ENCODE measurements around the gene IGF2BP2. TPM values are rescaled to one million over a fixed set of nuclear protein-coding genes. Genes with fewer than 3 reads are reported as not detected.

IGF2BP2 gene
- total and polyA plus RNA-seq, 8 donors = 4.0 to 303 (median 29.0) TPM

DNA sequence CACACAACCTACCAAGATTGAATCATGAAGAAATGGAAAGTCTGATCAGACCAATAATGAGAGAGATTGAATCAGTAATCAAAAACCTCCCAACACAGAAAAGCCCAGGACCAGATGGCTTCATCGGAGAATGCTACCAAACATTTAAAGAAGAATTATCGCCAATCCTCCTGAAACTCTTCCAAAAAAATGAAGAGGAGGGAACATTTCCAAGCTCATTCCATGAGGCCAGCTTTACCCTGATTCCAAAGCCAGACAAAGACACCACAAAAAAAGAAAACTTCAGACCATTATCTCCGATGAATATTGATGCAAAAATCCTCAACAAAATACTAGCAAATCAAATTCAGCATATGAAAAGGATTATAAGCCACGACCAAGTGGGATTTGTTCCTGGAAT, 144.6 kb downstream of the IGF2BP2 start:
- no peak for DNase-seq
- intact Hi-C loops (cut with DNase I; ENCODE audit: low total_unique reads) = no loop called here
- TF ChIP-seq EP300 (IDR thresholded peaks at IDR 0.05) (no peak), POLR2AphosphoS5 (IDR thresholded peaks at IDR 0.05) (no peak), POLR2A (IDR thresholded peaks at IDR 0.05) (no peak)
- TF ChIP-seq, protein P1, sequence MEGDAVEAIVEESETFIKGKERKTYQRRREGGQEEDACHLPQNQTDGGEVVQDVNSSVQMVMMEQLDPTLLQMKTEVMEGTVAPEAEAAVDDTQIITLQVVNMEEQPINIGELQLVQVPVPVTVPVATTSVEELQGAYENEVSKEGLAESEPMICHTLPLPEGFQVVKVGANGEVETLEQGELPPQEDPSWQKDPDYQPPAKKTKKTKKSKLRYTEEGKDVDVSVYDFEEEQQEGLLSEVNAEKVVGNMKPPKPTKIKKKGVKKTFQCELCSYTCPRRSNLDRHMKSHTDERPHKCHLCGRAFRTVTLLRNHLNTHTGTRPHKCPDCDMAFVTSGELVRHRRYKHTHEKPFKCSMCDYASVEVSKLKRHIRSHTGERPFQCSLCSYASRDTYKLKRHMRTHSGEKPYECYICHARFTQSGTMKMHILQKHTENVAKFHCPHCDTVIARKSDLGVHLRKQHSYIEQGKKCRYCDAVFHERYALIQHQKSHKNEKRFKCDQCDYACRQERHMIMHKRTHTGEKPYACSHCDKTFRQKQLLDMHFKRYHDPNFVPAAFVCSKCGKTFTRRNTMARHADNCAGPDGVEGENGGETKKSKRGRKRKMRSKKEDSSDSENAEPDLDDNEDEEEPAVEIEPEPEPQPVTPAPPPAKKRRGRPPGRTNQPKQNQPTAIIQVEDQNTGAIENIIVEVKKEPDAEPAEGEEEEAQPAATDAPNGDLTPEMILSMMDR (IDR thresholded peaks at IDR 0.05) = no peak
- 67 to 81% (median 78%) methylated on average over 4 of the region's 4 CpGs for WGBS, 5 donors
- Histone ChIP-seq H3K4me1 (no peaks in the 10 kb centered on the region), H3K9me3 (peaks cover 0 to 3% (median 0%) of the 10 kb centered on the region in 4 donors), H3K27me3 (peaks cover 0 to 3% (median 0%) of the 10 kb centered on the region in 3 donors), H3K36me3 (peaks cover 0 to 40% (median 2%) of the 10 kb centered on the region in 4 donors), H3K27ac (no peak overlapping the region), H3K4me3 (no peak overlapping the region)

DNA sequence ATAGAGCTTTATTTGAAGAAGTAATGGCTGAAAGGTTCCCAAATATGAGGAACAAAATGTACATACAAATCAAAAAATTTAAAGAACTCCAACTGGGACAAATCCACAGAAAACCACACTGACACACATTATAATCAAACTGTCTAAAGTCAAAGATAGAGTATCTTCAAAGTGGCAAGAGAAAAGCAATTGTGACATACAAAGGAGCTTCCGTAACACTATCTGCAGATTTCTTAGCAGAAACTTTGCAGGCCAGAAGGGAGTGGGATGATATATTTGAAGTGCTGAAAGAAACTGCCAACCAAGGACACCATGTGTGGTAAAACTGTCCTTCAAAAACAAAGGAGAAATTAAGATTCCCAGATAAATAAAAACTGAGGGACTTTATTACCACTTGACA, 146.8 kb downstream of the IGF2BP2 start:
- TF ChIP-seq EP300 (IDR thresholded peaks at IDR 0.05) (no peak), POLR2A (IDR thresholded peaks at IDR 0.05) (no peak), POLR2AphosphoS5 (IDR thresholded peaks at IDR 0.05) (no peak)
- TF ChIP-seq, protein P1 (IDR thresholded peaks at IDR 0.05) = no peak
- 57 to 100% (median 93%) methylated on average over 1 of the region's 1 CpG for WGBS, 5 donors
- Histone ChIP-seq H3K27ac (no peak overlapping the region), H3K4me1 (no peaks in the 10 kb centered on the region), H3K36me3 (peaks cover 0 to 42% (median 11%) of the 10 kb centered on the region in 4 donors), H3K9me3 (peaks cover 0 to 3% (median 0%) of the 10 kb centered on the region in 4 donors), H3K27me3 (no peaks in the 10 kb centered on the region), H3K4me3 (no peak overlapping the region)
- intact Hi-C loops (cut with DNase I; ENCODE audit: low total_unique reads) = no loop called here
- DNase-seq = no peak

DNA sequence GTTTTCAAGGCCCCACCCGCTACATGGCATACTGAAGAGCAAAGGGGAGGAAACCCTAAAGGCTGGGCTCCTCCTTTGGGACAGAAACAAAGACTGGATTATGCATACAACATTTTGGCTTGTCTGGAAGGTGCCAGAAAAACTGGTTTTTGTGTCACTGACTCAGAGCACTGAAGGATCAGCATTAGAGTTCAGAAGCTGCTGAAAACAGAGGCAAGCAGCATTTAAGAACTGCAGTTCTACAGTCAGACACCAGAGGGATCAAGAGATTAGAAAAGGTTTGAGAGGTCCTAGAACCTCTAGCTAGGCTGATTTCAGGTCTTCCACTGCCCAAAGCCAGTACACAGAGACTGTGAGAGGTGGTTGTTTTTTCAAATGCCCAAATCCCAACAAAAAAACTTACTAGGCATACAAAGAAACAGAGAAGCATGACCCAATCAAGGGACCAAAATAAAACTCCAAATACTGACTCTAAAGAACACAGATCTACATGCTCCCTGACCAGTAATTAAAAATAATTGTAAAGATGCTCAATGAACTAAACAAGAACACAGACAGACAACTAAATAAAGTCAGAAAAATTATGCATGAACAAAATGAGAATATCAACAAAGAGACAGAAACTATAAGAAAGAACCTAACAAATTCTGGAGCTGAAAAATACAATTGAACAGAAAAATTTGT, 147.6 kb downstream of the IGF2BP2 start:
- 85 to 100% (median 94%) methylated on average over 1 of the region's 1 CpG for WGBS, 5 donors
- no peak overlapping the region for H3K4me3 ChIP-seq
- peak in 1 of 2 donors; percentile 82 for DNase-seq

DNA sequence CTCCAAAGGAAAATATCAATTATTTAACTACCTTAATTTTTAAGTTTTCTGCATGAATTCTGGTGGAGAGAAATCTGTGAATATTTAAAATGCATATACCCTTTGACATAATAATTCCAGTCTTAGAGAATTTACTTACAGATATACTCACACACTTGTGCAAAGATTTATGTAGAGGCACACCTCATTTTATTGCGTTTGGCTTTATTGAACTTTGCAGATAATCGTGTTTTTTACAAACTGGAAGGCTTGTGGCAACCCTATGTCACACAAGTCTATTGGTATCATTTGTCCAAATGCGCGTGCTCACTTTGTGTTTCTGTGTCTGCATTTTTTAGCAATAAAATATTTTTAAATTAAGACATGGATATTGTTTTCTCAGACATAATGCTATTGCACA, 157.3 kb downstream of the IGF2BP2 start:
- Histone ChIP-seq H3K4me3 (no peak overlapping the region), H3K27me3 (no peaks in the 10 kb centered on the region), H3K27ac (no peak overlapping the region), H3K36me3 (peaks cover 0 to 29% (median 15%) of the 10 kb centered on the region in 4 donors), H3K9me3 (no peaks in the 10 kb centered on the region), H3K4me1 (no peaks in the 10 kb centered on the region)
- 81 to 89% (median 83%) methylated on average over 4 of the region's 4 CpGs for WGBS, 5 donors
- TF ChIP-seq, protein P1 (IDR thresholded peaks at IDR 0.05) = no peak
- TF ChIP-seq POLR2A (IDR thresholded peaks at IDR 0.05) (no peak), POLR2AphosphoS5 (IDR thresholded peaks at IDR 0.05) (no peak), EP300 (IDR thresholded peaks at IDR 0.05) (no peak)
- no peak for DNase-seq
- intact Hi-C loops (cut with DNase I; ENCODE audit: low total_unique reads) = no loop called here

More for the DNA sequence above, 147.6 kb downstream of the IGF2BP2 start:
- no peaks in the 10 kb centered on the region for H3K4me1 ChIP-seq
- intact Hi-C loops (cut with DNase I; ENCODE audit: low total_unique reads) = no loop called here
- no peak overlapping the region for H3K27ac ChIP-seq
- H3K36me3 ChIP-seq = peaks cover 0 to 41% (median 16%) of the 10 kb centered on the region in 4 donors
- peaks cover 0 to 3% (median 0%) of the 10 kb centered on the region in 4 donors for H3K9me3 ChIP-seq
- TF ChIP-seq POLR2AphosphoS5 (IDR thresholded peaks at IDR 0.05) = no peak
- TF ChIP-seq, protein P1 (IDR thresholded peaks at IDR 0.05) = peak in 5 of 7 experiments; percentile 24 to 62 (median 48)
- no peaks in the 10 kb centered on the region for H3K27me3 ChIP-seq
